H1 (cell line): Measurements from ENCODE around the gene EIF3J. TPM values are rescaled to one million over a fixed set of nuclear protein-coding genes. Genes with fewer than 3 reads are reported as not detected.

Experiments used
- CTCF ChIA-PET: fragments of 300-600 bp; sonication (Branson Sonifier 250); formaldehyde crosslinking; loops from one replicate; lab custom pipeline; 2021; ENCODE audit not compliant: partially characterized antibody; lab: Charles Lee
- POLR2A ChIA-PET: fragments of 300-600 bp; sonication (Branson Sonifier 250); formaldehyde crosslinking; loops from one replicate; lab custom pipeline; 2021; ENCODE audit warnings: inconsistent platforms; ENCODE audit not compliant: partially characterized antibody; lab: Charles Lee
- DNase-seq, 2 experiments: peaks; one replicate each; pipeline versions ENCODE4 v3.0.0 to v3.0.0-alpha.2; 2010 to 2022; ENCODE audit warnings: low spot score in 2 of 2, low read depth in 1 of 2, mixed read lengths in 1 of 2
- FAIRE-seq: peaks from 2 replicates; lab custom pipeline; 2011; peaks lifted over from hg19 to GRCh38; lab: Jason Lieb, UNC
- H2AFZ ChIP-seq: 2 replicates; pipeline ENCODE4 v1.8.1; 2012; ENCODE audit warnings: low read length, inconsistent platforms
- H2AK5ac ChIP-seq: 2 replicates; pipeline ENCODE4 v1.6.1; 2013; ENCODE audit warnings: low read depth, low read length
- H2BK120ac ChIP-seq: replicated peaks from 2 replicates; pipeline ENCODE3; 2013; ENCODE audit warnings: low read depth, low read length, inconsistent platforms
- H2BK12ac ChIP-seq: 2 replicates; pipeline ENCODE4 v1.6.1; 2013; ENCODE audit warnings: low read depth, low read length
- H2BK15ac ChIP-seq: 2 replicates; pipeline ENCODE4 v1.6.1; 2013; ENCODE audit warnings: low read length
- H2BK20ac ChIP-seq: 2 replicates; pipeline ENCODE4 v1.6.1; 2013; ENCODE audit warnings: low read length
- H2BK5ac ChIP-seq: 2 replicates; pipeline ENCODE4 v1.6.1; 2013; ENCODE audit warnings: low read depth, low read length
- H3K14ac ChIP-seq: 2 replicates; pipeline ENCODE4 v1.6.1; 2013; ENCODE audit warnings: inconsistent platforms; ENCODE audit not compliant: insufficient read length
- H3K18ac ChIP-seq: 2 replicates; pipeline ENCODE4 v1.6.1; 2013; ENCODE audit warnings: low read length; ENCODE audit errors: extremely low read depth
- H3K23ac ChIP-seq: 2 replicates; pipeline ENCODE4 v1.6.1; 2013; ENCODE audit warnings: inconsistent platforms; ENCODE audit not compliant: insufficient read length
- H3K23me2 ChIP-seq: 2 replicates; pipeline ENCODE4 v1.6.1; 2013; ENCODE audit warnings: low read depth, low read length
- H3K27ac ChIP-seq: 2 replicates; pipeline ENCODE4 v1.6.1; 2011; ENCODE audit warnings: low read depth, low read length, inconsistent platforms
- H3K27me3 ChIP-seq, 4 experiments: replicated peaks in 1 of 4; 1 replicate in 1 of 4; 2 replicates in 3 of 4; pipeline versions ENCODE4 v1.6.1 to v1.8.1; 2011 to 2013; ENCODE audit warnings: low read length in 3 of 4, mild to moderate bottlenecking in 3 of 4, inconsistent platforms in 2 of 4, mixed read lengths in 2 of 4, moderate library complexity in 1 of 4; ENCODE audit not compliant: control insufficient read depth in 3 of 4, insufficient read depth in 3 of 4; ENCODE audit errors: extremely low read depth in 1 of 4
- H3K36me3 ChIP-seq, 4 experiments: 2 replicates each; pipeline versions ENCODE4 v1.6.1 to v1.8.1; 2011 to 2013; ENCODE audit warnings: mild to moderate bottlenecking in 4 of 4, low read length in 3 of 4, moderate library complexity in 2 of 4, control low read depth in 1 of 4, inconsistent platforms in 1 of 4; ENCODE audit not compliant: insufficient read depth in 4 of 4, control insufficient read depth in 2 of 4
- H3K4ac ChIP-seq: replicated peaks from 2 replicates; pipeline ENCODE3; 2013; ENCODE audit warnings: low read length, low read depth, mixed read lengths, inconsistent platforms; ENCODE audit not compliant: insufficient read length
- H3K4me1 ChIP-seq, 4 experiments: replicated peaks in 1 of 4; 1 replicate in 1 of 4; 2 replicates in 3 of 4; pipeline versions ENCODE4 v1.6.1 to v1.8.1; 2011 to 2013; ENCODE audit warnings: low read length in 3 of 4, inconsistent platforms in 2 of 4, mixed read lengths in 1 of 4; ENCODE audit not compliant: insufficient read depth in 4 of 4, control insufficient read depth in 3 of 4
- H3K4me2 ChIP-seq, 2 experiments: 2 replicates each; pipeline versions ENCODE4 v1.6.1 to v1.8.1; 2011 to 2013; ENCODE audit warnings: low read depth in 2 of 2, low read length in 2 of 2, control low read depth in 1 of 2, inconsistent platforms in 1 of 2, mild to moderate bottlenecking in 1 of 2; ENCODE audit not compliant: insufficient read depth in 1 of 2
- H3K4me3 ChIP-seq, 4 experiments: fragments of 200-600, 300-600 bp in 1 of 4; sonication (generic), shearing (Covaris generic), sonication (Bioruptor Twin) in 1 of 4; 2 replicates each; pipeline versions ENCODE4 v1.5.1 to v1.8.1; 2011 to 2016; ENCODE audit warnings: low read length in 4 of 4, low read depth in 3 of 4, control low read depth in 2 of 4, inconsistent platforms in 2 of 4, mild to moderate bottlenecking in 2 of 4, mixed read lengths in 1 of 4, moderate library complexity in 1 of 4; ENCODE audit not compliant: insufficient read depth in 2 of 4; ENCODE audit errors: extremely low read depth in 1 of 4
- H3K56ac ChIP-seq: replicated peaks from 2 replicates; pipeline ENCODE3; 2013; ENCODE audit warnings: low read depth, mild to moderate bottlenecking, mixed read lengths, low read length, inconsistent platforms; ENCODE audit not compliant: insufficient read length
- H3K79me1 ChIP-seq: 2 replicates; pipeline ENCODE4 v1.6.1; 2013; ENCODE audit warnings: low read depth, low read length, control low read depth
- H3K79me2 ChIP-seq, 2 experiments: 2 replicates each; pipeline versions ENCODE4 v1.6.1 to v1.8.1; 2012 to 2013; ENCODE audit warnings: low read length in 2 of 2, mild to moderate bottlenecking in 2 of 2, inconsistent platforms in 1 of 2; ENCODE audit not compliant: insufficient read depth in 2 of 2, control insufficient read depth in 1 of 2
- H3K9ac ChIP-seq, 4 experiments: replicated peaks in 1 of 4; 1 replicate in 1 of 4; 2 replicates in 3 of 4; pipeline versions ENCODE4 v1.6.1 to v1.8.1; 2011 to 2013; ENCODE audit warnings: low read depth in 3 of 4, low read length in 3 of 4, control low read depth in 2 of 4, mild to moderate bottlenecking in 2 of 4, moderate library complexity in 2 of 4, inconsistent platforms in 1 of 4; ENCODE audit errors: extremely low read depth in 1 of 4
- H3K9me3 ChIP-seq, 2 experiments: 2 replicates each; pipeline versions ENCODE4 v1.6.1 to v1.8.1; 2012 to 2013; ENCODE audit warnings: mild to moderate bottlenecking in 2 of 2, moderate library complexity in 2 of 2, control low read depth in 1 of 2, inconsistent platforms in 1 of 2, low read depth in 1 of 2, low read length in 1 of 2, mixed read lengths in 1 of 2; ENCODE audit not compliant: insufficient read depth in 2 of 2
- H4K20me1 ChIP-seq, 2 experiments: replicated peaks in 1 of 2; 2 replicates each; pipeline versions ENCODE3 to v1.8.1; 2011 to 2013; ENCODE audit warnings: inconsistent platforms in 2 of 2, low read length in 2 of 2, mild to moderate bottlenecking in 1 of 2; ENCODE audit not compliant: insufficient read depth in 2 of 2, control insufficient read depth in 1 of 2
- H4K5ac ChIP-seq: 2 replicates; pipeline ENCODE4 v1.6.1; 2013; ENCODE audit warnings: low read length, low read depth, mixed read lengths, inconsistent platforms; ENCODE audit not compliant: insufficient read length
- H4K8ac ChIP-seq: 2 replicates; pipeline ENCODE4 v1.8.0; 2013; ENCODE audit warnings: mild to moderate bottlenecking, moderate library complexity, low read length, inconsistent platforms; ENCODE audit not compliant: insufficient read depth; ENCODE audit errors: extremely low read depth
- H4K91ac ChIP-seq: replicated peaks from 2 replicates; pipeline ENCODE3; 2013; ENCODE audit warnings: low read length, mixed read lengths, inconsistent platforms; ENCODE audit not compliant: insufficient read length
- CTCF ChIP-seq, 3 experiments: IDR thresholded peaks; 1 replicate in 2 of 3; 2 replicates in 1 of 3; pipeline versions ENCODE4 v1.5.1 to v1.6.1; 2011; ENCODE audit warnings: low read length in 3 of 3, mild to moderate bottlenecking in 3 of 3, inconsistent platforms in 2 of 3, low read depth in 1 of 3, moderate library complexity in 1 of 3; ENCODE audit not compliant: insufficient read depth in 1 of 3; ENCODE audit errors: control extremely low read depth in 1 of 3
- GTF2F1 ChIP-seq: IDR thresholded peaks from 2 replicates; pipeline ENCODE4 v1.6.1; 2012; ENCODE audit warnings: low read depth, low read length, improper control_type of control experiment, borderline replicate concordance
- KDM4A ChIP-seq: IDR thresholded peaks from one replicate; pipeline ENCODE4 v1.7.1; 2012; ENCODE audit warnings: low read depth, mild to moderate bottlenecking, moderate library complexity, low read length, inconsistent platforms; ENCODE audit not compliant: severe bottlenecking
- MAFK ChIP-seq: IDR thresholded peaks from 2 replicates; pipeline ENCODE4 v1.6.1; 2012; ENCODE audit warnings: low read depth, mild to moderate bottlenecking, improper control_type of control experiment, low read length
- PHF8 ChIP-seq: fragments of 200-600 bp; sonication (generic); conservative IDR thresholded peaks from 2 replicates; pipeline ENCODE4 v1.7.1; 2012; ENCODE audit warnings: low read depth, mild to moderate bottlenecking, inconsistent platforms, low read length, moderate library complexity
- WGBS, 2 experiments: shearing (Covaris generic) in 1 of 2; methylation state at CpG; one replicate each; pipeline versions ENCODE4 v1.1.6 to v1.1.7; 2013 to 2015; ENCODE audit warnings: low lambda C conversion rate in 2 of 2, mixed read lengths in 2 of 2, inconsistent platforms in 1 of 2, low coverage in 1 of 2, missing lambda C conversion rate in 1 of 2; ENCODE audit not compliant: insufficient replicate concordance in 2 of 2, insufficient coverage in 1 of 2, insufficient read length in 1 of 2; ENCODE audit errors: extremely low coverage in 1 of 2, missing lambda C conversion rate in 1 of 2; 5-methylcytosine and 5-hydroxymethylcytosine counted together
- polyA plus RNA-seq, 7 experiments: library from polyadenylated mRNA; depleted of rRNA in 3 of 7; stranded (reverse) in 5 of 7; unstranded in 2 of 7; fragments of >200 nt in 5 of 7; fragments of 200-250 nt in 2 of 7; gene quantifications; 1 replicate in 5 of 7; 2 replicates in 1 of 7; 4 replicates in 1 of 7; pipeline versions ENCODE4 v1.2.1 to v1.2.3, GENCODE V29; 2011 to 2013; ENCODE audit warnings: missing spikeins in 2 of 7, mixed read lengths in 2 of 7
- total RNA-seq: library from RNA; stranded (reverse); fragmentation: NEBNext Ultra II Directional; extraction: Animal tissue kit (Norgen Biotek cat#: 25700); gene quantifications from 2 replicates; pipeline ENCODE4 v1.2.1, GENCODE V29; 2021
- TF ChIP-seq, protein P1 (sequence below): IDR thresholded peaks from 2 replicates; pipeline ENCODE4 v1.6.1; 2012; ENCODE audit warnings: low read length, inconsistent platforms

EIF3J gene
- total and polyA plus RNA-seq, 2 of the 8 experiments (the other 6 are each of a cell fraction or from before 2014, with no cell fraction given) = 26.8 to 119 TPM

DNA sequence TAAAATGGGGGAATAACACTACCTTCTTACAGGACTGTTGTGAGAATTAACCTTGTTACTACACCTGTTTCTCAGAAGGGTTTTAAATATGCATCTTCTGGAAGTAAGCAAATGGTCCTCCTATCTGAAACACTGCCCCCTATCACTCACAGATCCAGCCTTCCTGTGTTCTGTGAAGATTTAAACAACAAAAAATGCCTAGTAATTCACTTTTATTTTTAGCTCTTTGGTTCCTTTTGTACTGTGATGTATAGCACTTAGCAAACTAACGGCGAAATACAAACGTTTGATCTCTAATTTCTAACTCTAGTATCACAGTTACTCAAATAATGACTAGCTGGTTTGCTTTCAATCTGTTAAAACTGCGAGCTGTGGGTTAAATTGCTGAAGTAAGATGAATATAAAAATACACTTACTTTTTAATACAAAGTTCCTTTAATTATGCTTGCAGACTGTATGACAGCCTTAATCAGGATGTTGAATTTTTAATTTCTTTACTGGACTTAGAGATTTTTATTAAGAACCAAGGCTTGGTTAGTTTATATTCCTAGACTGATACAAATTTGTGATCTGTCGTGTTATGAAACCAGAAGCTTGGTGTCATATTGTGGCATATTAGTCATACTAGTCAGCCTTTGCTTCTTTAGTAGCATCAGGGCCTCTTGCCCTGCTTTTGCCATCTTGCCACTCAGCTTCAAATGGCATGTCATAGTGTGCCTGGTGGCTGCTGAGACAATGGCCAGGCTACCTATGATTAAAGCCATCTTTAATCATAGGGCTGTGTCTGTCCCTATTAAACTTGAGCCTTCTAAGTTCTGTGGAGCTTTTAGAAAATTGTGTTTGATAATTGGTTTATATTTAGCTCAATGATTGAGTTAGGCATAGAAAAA lies 9.2 kb downstream of the EIF3J start:
- H2BK15ac ChIP-seq = no peak overlapping the region
- no peaks in the 10 kb centered on the region for H3K4me1 ChIP-seq
- FAIRE-seq = no peak
- H2BK20ac ChIP-seq = no peak overlapping the region
- H3K18ac ChIP-seq = no peak overlapping the region
- 85% methylated on average over 5 of the region's 5 CpGs; no CpG with 5 or more reads in 1 of the 2 experiments for WGBS, 2 experiments
- no peak overlapping the region for H4K5ac ChIP-seq
- H2BK12ac ChIP-seq = no peak overlapping the region
- H2BK5ac ChIP-seq = no peak overlapping the region
- no peak overlapping the region for H3K56ac ChIP-seq
- no peak overlapping the region for H3K27ac ChIP-seq
- no peak overlapping the region for H3K23ac ChIP-seq
- no peak overlapping the region for H4K8ac ChIP-seq
- peaks cover 0 to 17% (median 3%) of the 10 kb centered on the region in 4 experiments; a peak in 4 of 8 replicates for H3K36me3 ChIP-seq
- no peaks in the 10 kb centered on the region for H3K79me1 ChIP-seq
- H3K14ac ChIP-seq = no peak overlapping the region
- ChIA-PET POLR2A (interaction anchor here (1.1 to 3.9 kb wide), 5 partner anchors 9 to 118 kb away, joined by 3 to 20 read pairs (median 5); partner anchors contain the start of genes CTDSPL2 and EIF3J), CTCF (interaction anchor here (0.6 to 3.6 kb wide), 12 partner anchors 9 to 980 kb away, joined by 3 to 16 read pairs (median 4); partner anchors contain the start of gene EIF3J)
- no peak for DNase-seq
- no peaks in the 10 kb centered on the region for H3K27me3 ChIP-seq
- no peak overlapping the region for H2AFZ ChIP-seq
- no peaks in the 10 kb centered on the region for H3K9me3 ChIP-seq
- peaks cover 0 to 5% of the 10 kb centered on the region in 2 experiments for H4K20me1 ChIP-seq
- no peak overlapping the region for H3K4ac ChIP-seq
- no peaks in the 10 kb centered on the region for H3K23me2 ChIP-seq
- H2BK120ac ChIP-seq = no peak overlapping the region
- no peak overlapping the region for H2AK5ac ChIP-seq
- H3K9ac ChIP-seq = no peak overlapping the region
- H3K4me3 ChIP-seq = no peak overlapping the region
- no peak overlapping the region for H4K91ac ChIP-seq
- peaks cover 3 to 72% of the 10 kb centered on the region in 2 experiments; a peak in 3 of 4 replicates for H3K79me2 ChIP-seq
- H3K4me2 ChIP-seq = no peak overlapping the region
- TF ChIP-seq CTCF (IDR thresholded peaks at IDR 0.05; ENCODE audit: control extremely low read depth in 1 of 3, insufficient read depth in 1 of 3, low read depth in 1 of 3, low read length in 3 of 3) = peak in 1 of 3 experiments; percentile 47; a peak in 1 of 4 replicates
- TF ChIP-seq MAFK = no peak
- no peak for TF ChIP-seq KDM4A
- TF ChIP-seq PHF8 = no peak
- TF ChIP-seq, protein P1, sequence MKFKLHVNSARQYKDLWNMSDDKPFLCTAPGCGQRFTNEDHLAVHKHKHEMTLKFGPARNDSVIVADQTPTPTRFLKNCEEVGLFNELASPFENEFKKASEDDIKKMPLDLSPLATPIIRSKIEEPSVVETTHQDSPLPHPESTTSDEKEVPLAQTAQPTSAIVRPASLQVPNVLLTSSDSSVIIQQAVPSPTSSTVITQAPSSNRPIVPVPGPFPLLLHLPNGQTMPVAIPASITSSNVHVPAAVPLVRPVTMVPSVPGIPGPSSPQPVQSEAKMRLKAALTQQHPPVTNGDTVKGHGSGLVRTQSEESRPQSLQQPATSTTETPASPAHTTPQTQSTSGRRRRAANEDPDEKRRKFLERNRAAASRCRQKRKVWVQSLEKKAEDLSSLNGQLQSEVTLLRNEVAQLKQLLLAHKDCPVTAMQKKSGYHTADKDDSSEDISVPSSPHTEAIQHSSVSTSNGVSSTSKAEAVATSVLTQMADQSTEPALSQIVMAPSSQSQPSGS = no peak
- TF ChIP-seq GTF2F1 = no peak
